ENCODE data around the gene NRXN3.

DNA sequence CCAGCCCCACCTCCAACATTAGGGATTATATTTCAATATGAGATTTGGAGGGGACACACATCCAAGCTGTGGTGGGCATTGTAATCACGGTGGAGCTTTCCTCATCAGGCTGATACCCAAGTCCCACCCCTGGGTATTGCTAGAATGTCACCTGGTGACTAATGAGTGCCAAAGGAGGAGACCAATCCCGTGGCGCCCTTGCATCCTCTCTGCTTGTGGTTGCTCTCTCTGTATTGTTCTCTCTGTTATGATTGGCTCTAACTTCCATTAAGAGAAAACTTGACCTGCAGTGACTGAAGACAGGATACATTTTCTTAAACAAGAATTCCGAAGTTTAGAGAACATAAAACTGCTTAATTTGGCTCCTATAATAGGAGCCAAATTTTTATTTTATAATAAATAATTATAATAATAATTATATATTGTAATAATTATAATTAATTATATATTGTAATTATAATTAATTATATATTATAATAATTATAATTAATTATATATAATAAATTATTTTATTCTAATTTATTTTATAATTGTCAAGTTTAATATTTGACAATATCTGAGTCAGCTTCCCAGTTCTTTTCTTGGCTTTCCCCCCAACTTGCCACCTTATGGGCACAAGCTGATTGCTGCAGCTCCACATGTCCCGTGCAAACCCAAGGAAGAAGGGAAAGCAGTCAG lies 1621.0 kb downstream of the NRXN3 start:
- TF ChIP-seq GATA3 (IDR thresholded peaks at IDR 0.05; ENCODE audit: low read depth, low read length) (no peak), GATA2 (IDR thresholded peaks at IDR 0.05; ENCODE audit: low read depth, low read length) (no peak)

Measured in SH-SY5Y (cell line).